H9 (cell line): ENCODE data around the gene CRABP2. TPM values are rescaled to one million over a fixed set of nuclear protein-coding genes. Genes with fewer than 3 reads are reported as not detected.

Experiments used
- DNase-seq: peaks from one replicate; pipeline ENCODE4 v3.0.0-alpha.2; 2017
- H2AFZ ChIP-seq: one replicate; pipeline ENCODE4 v1.6.1; 2013; ENCODE audit warnings: mild to moderate bottlenecking, low read length, control low read depth, moderate library complexity
- H2AK5ac ChIP-seq: 2 replicates; pipeline ENCODE4 v1.6.1; 2013; ENCODE audit warnings: low read length, control low read depth, mixed read lengths; ENCODE audit not compliant: insufficient read length
- H2BK120ac ChIP-seq: one replicate; pipeline ENCODE4 v1.6.1; 2013; ENCODE audit warnings: low read depth, mild to moderate bottlenecking, low read length, control low read depth, inconsistent platforms; ENCODE audit not compliant: poor library complexity, severe bottlenecking
- H2BK12ac ChIP-seq: 2 replicates; pipeline ENCODE4 v1.6.1; 2013; ENCODE audit warnings: low read length, control low read depth, mixed read lengths, low read depth; ENCODE audit not compliant: insufficient read length
- H2BK15ac ChIP-seq: 2 replicates; pipeline ENCODE4 v1.6.1; 2013; ENCODE audit warnings: low read depth, low read length, control low read depth
- H2BK20ac ChIP-seq: one replicate; pipeline ENCODE4 v1.6.1; 2013; ENCODE audit warnings: low read depth, mild to moderate bottlenecking, low read length, control low read depth, inconsistent platforms; ENCODE audit not compliant: poor library complexity, severe bottlenecking
- H2BK5ac ChIP-seq: 2 replicates; pipeline ENCODE4 v1.6.1; 2013; ENCODE audit warnings: low read length, control low read depth, mixed read lengths; ENCODE audit not compliant: insufficient read length
- H3K14ac ChIP-seq: 2 replicates; pipeline ENCODE4 v1.6.1; 2013; ENCODE audit warnings: low read length, control low read depth; ENCODE audit not compliant: insufficient read depth
- H3K18ac ChIP-seq: 2 replicates; pipeline ENCODE4 v1.6.1; 2013; ENCODE audit warnings: low read depth, mild to moderate bottlenecking, mixed read lengths, low read length, control low read depth; ENCODE audit not compliant: insufficient read length
- H3K23ac ChIP-seq: 2 replicates; pipeline ENCODE4 v1.6.1; 2013; ENCODE audit warnings: low read length, control low read depth, mixed read lengths, low read depth; ENCODE audit not compliant: insufficient read length
- H3K23me2 ChIP-seq: 2 replicates; pipeline ENCODE4 v1.6.1; 2013; ENCODE audit warnings: low read depth, mild to moderate bottlenecking, mixed read lengths, low read length, control low read depth; ENCODE audit not compliant: insufficient read length, poor library complexity, severe bottlenecking
- H3K27ac ChIP-seq: 2 replicates; pipeline ENCODE4 v1.5.1; 2013; ENCODE audit warnings: low read length, control low read depth, mixed read lengths, low read depth; ENCODE audit not compliant: insufficient read length
- H3K27me3 ChIP-seq: 2 replicates; pipeline ENCODE4 v1.6.1; 2013; ENCODE audit warnings: low read length, control low read depth, inconsistent platforms; ENCODE audit not compliant: insufficient read depth
- H3K4ac ChIP-seq: 2 replicates; pipeline ENCODE4 v1.6.1; 2013; ENCODE audit warnings: low read depth, mild to moderate bottlenecking, control low read depth, inconsistent platforms, low read length, moderate library complexity
- H3K4me1 ChIP-seq: 2 replicates; pipeline ENCODE4 v1.6.1; 2013; ENCODE audit warnings: low read length, control low read depth, inconsistent platforms; ENCODE audit not compliant: insufficient read depth
- H3K4me2 ChIP-seq: 2 replicates; pipeline ENCODE4 v1.6.1; 2013; ENCODE audit warnings: low read length, control low read depth, mixed read lengths; ENCODE audit not compliant: insufficient read length, insufficient read depth
- H3K56ac ChIP-seq: 2 replicates; pipeline ENCODE4 v1.6.1; 2013; ENCODE audit warnings: low read depth, mild to moderate bottlenecking, mixed read lengths, low read length, control low read depth; ENCODE audit not compliant: insufficient read length
- H3K79me1 ChIP-seq: 2 replicates; pipeline ENCODE4 v1.6.1; 2013; ENCODE audit warnings: low read depth, mild to moderate bottlenecking, moderate library complexity, low read length, control low read depth, inconsistent platforms; ENCODE audit not compliant: insufficient read depth, poor library complexity, severe bottlenecking
- H3K79me2 ChIP-seq: 2 replicates; pipeline ENCODE4 v1.6.1; 2013; ENCODE audit warnings: low read length, control low read depth, inconsistent platforms; ENCODE audit not compliant: insufficient read depth
- H3K9ac ChIP-seq: 2 replicates; pipeline ENCODE4 v1.6.1; 2013; ENCODE audit warnings: low read length, control low read depth, mixed read lengths; ENCODE audit not compliant: insufficient read length; ENCODE audit errors: extremely low read depth
- H3K9me3 ChIP-seq: one replicate; pipeline ENCODE4 v1.6.1; 2013; ENCODE audit warnings: low read depth, low read length, inconsistent platforms; ENCODE audit not compliant: control insufficient read depth
- H3T11ph ChIP-seq: one replicate; pipeline ENCODE4 v1.6.1; 2013; ENCODE audit warnings: mild to moderate bottlenecking, low read length, control low read depth, inconsistent platforms
- H4K20me1 ChIP-seq: one replicate; pipeline ENCODE4 v1.6.1; 2013; ENCODE audit not compliant: control insufficient read depth, insufficient read length, insufficient read depth
- H4K5ac ChIP-seq: 2 replicates; pipeline ENCODE4 v1.6.1; 2013; ENCODE audit warnings: low read depth, mild to moderate bottlenecking, mixed read lengths, low read length, control low read depth; ENCODE audit not compliant: insufficient read length
- H4K8ac ChIP-seq: replicated peaks from 2 replicates; pipeline ENCODE4 v1.6.1; 2013; ENCODE audit warnings: low read length, control low read depth, mixed read lengths, low read depth; ENCODE audit not compliant: insufficient read length
- H4K91ac ChIP-seq: 2 replicates; pipeline ENCODE4 v1.6.1; 2013; ENCODE audit warnings: low read depth, mild to moderate bottlenecking, moderate library complexity, mixed read lengths, low read length, control low read depth; ENCODE audit not compliant: insufficient read length
- H3K27ac Mint-ChIP-seq, 3 experiments: 2 replicates in 2 of 3; 3 replicates in 1 of 3; pipeline ENCODE4 v1.8.0; 2020 to 2021; ENCODE audit warnings: mixed read lengths in 3 of 3, mild to moderate bottlenecking in 1 of 3, moderate library complexity in 1 of 3
- H3K27me3 Mint-ChIP-seq: 2 replicates; pipeline ENCODE4 v1.8.0; 2021; ENCODE audit warnings: low read depth, mild to moderate bottlenecking, moderate library complexity, mixed read lengths
- H3K36me3 Mint-ChIP-seq, 3 experiments: 2 replicates in 2 of 3; 3 replicates in 1 of 3; pipeline ENCODE4 v1.8.0; 2020 to 2021; ENCODE audit warnings: low read depth in 3 of 3, mixed read lengths in 3 of 3; ENCODE audit not compliant: insufficient read depth in 1 of 3
- H3K4me1 Mint-ChIP-seq, 2 experiments: 2 replicates each; pipeline ENCODE4 v1.8.0; 2020; ENCODE audit warnings: mixed read lengths in 2 of 2
- H3K4me3 Mint-ChIP-seq, 2 experiments: 2 replicates in 1 of 2; 3 replicates in 1 of 2; pipeline ENCODE4 v1.8.0; 2020 to 2021; ENCODE audit warnings: mild to moderate bottlenecking in 2 of 2, mixed read lengths in 2 of 2, moderate library complexity in 1 of 2
- H3K9me3 Mint-ChIP-seq, 2 experiments: 2 replicates in 1 of 2; 3 replicates in 1 of 2; pipeline ENCODE4 v1.8.0; 2020; ENCODE audit warnings: mild to moderate bottlenecking in 2 of 2, mixed read lengths in 2 of 2, moderate library complexity in 1 of 2
- CTCF ChIP-seq: fragments of 200-600 bp; sonication (generic); conservative IDR thresholded peaks from 3 replicates; pipeline ENCODE4 v1.8.0; 2021; ENCODE audit warnings: antibody characterized with exemption, mild to moderate bottlenecking
- WGBS: extraction: QIAGEN DNeasy Blood & Tissue Kit; methylation state at CpG from one replicate; pipeline ENCODE4 v1.1.7; 2013; ENCODE audit warnings: missing lambda C conversion rate, low lambda C conversion rate, mixed read lengths; ENCODE audit not compliant: insufficient read length; ENCODE audit errors: extremely low coverage; 5-methylcytosine and 5-hydroxymethylcytosine counted together
- total RNA-seq: library from RNA; stranded (reverse); gene quantifications from 2 replicates; pipeline ENCODE4 v1.2.1, GENCODE V29; 2021

The CRABP2 gene
- total RNA-seq, 1 experiment from 2014 or later: 184 TPM

- no peak for DNase-seq
- H3K4me1 ChIP-seq: peaks cover 22% of the 10 kb centered on the region
- no peaks in the 10 kb centered on the region for H3K79me1 ChIP-seq
- H3K23ac ChIP-seq: no peak overlapping the region
- H2BK5ac ChIP-seq: no peak overlapping the region
- no peak overlapping the region for H4K5ac ChIP-seq
- no CpG with 5 or more reads among the region's 14 CpGs for WGBS
- peaks cover 17% of the 10 kb centered on the region; the same call in 1 of the 2 replicates for H3K79me2 ChIP-seq
- H3K9me3 ChIP-seq: no peaks in the 10 kb centered on the region
- no peak overlapping the region for H3K14ac ChIP-seq
- Mint-ChIP-seq H3K36me3 (peaks cover 27 to 45% (median 41%) of the 10 kb centered on the region in 3 experiments), H3K27me3 (no peaks in the 10 kb centered on the region), H3K9me3 (no peaks in the 10 kb centered on the region; a peak in 1 of 5 replicates), H3K4me3 (no peak overlapping the region), H3K27ac (peak overlapping the region; percentile 62 to 95 (median 79); a peak in 3 of 7 replicates), H3K4me1 (peaks cover 46 to 57% of the 10 kb centered on the region in 2 experiments)
- no peak overlapping the region for H3K56ac ChIP-seq
- no peak overlapping the region for H2BK120ac ChIP-seq
- H3K23me2 ChIP-seq: peaks cover 20% of the 10 kb centered on the region
- H4K8ac ChIP-seq: no peak overlapping the region
- H4K20me1 ChIP-seq: no peaks in the 10 kb centered on the region
- no peak overlapping the region for H3T11ph ChIP-seq
- TF ChIP-seq CTCF: no peak
- H2BK12ac ChIP-seq: no peak overlapping the region
- no peak overlapping the region for H4K91ac ChIP-seq
- H3K4me2 ChIP-seq: no peak overlapping the region
- H3K9ac ChIP-seq: no peak overlapping the region
- H3K27ac ChIP-seq: no peak overlapping the region
- no peak overlapping the region for H3K4ac ChIP-seq
- no peak overlapping the region for H2AFZ ChIP-seq
- no peak overlapping the region for H2BK15ac ChIP-seq
- H3K27me3 ChIP-seq: no peaks in the 10 kb centered on the region
- H2BK20ac ChIP-seq: no peak overlapping the region
- H3K18ac ChIP-seq: no peak overlapping the region
- no peak overlapping the region for H2AK5ac ChIP-seq
These were observed 38.3 kb upstream of the CRABP2 start for GRCh38 chr1:156743367-156744302.
